Naive thymus-derived CD8-positive, alpha-beta T cell (primary cell): ENCODE results near the gene CSRNP3. TPM values are rescaled to one million over a fixed set of nuclear protein-coding genes. Genes with fewer than 3 reads are reported as not detected.

Source experiments
- ATAC-seq, 2 donors: fragments of 150-1000 bp; cut with Tn5 transposase in 1 of 2; sonication (Bioruptor Pico), chemical (Tn5 transposase) in 1 of 2; 1 replicate in 1 of 2; 2 replicates in 1 of 2; pipeline ENCODE4 v1.10.0; 2021; ENCODE audit warnings: mild to moderate bottlenecking in 2 of 2, moderate library complexity in 2 of 2
- POLR2A ChIA-PET: fragments of 350-600 bp; sonication (Branson Sonifier 250); formaldehyde crosslinking; loops from one replicate; lab custom pipeline; 2021; ENCODE audit warnings: antibody characterized with exemption; lab: Charles Lee
- DNase-seq, 10 donors: peaks; one replicate each; pipeline versions ENCODE4 v3.0.0 to v3.0.0-alpha.2; 2020 to 2022
- H3K27ac Mint-ChIP-seq, 10 donors: one replicate each; pipeline ENCODE4 v1.8.0; 2020 to 2022; ENCODE audit warnings: mild to moderate bottlenecking in 10 of 10, mixed read lengths in 10 of 10, moderate library complexity in 4 of 10, inconsistent platforms in 1 of 10
- H3K27me3 Mint-ChIP-seq, 5 donors: one replicate each; pipeline ENCODE4 v1.8.0; 2021 to 2022; ENCODE audit warnings: mixed read lengths in 5 of 5
- H3K36me3 Mint-ChIP-seq, 3 donors: one replicate each; pipeline ENCODE4 v1.8.0; 2020 to 2022; ENCODE audit warnings: mixed read lengths in 3 of 3, mild to moderate bottlenecking in 2 of 3, inconsistent platforms in 1 of 3
- H3K4me1 Mint-ChIP-seq, 4 donors: one replicate each; pipeline ENCODE4 v1.8.0; 2021 to 2022; ENCODE audit warnings: mixed read lengths in 4 of 4
- H3K4me3 Mint-ChIP-seq, 10 donors: one replicate each; pipeline ENCODE4 v1.8.0; 2020 to 2022; ENCODE audit warnings: mild to moderate bottlenecking in 10 of 10, mixed read lengths in 10 of 10, moderate library complexity in 6 of 10, inconsistent platforms in 1 of 10
- H3K9me3 Mint-ChIP-seq, 9 donors: one replicate each; pipeline ENCODE4 v1.8.0; 2020 to 2022; ENCODE audit warnings: mixed read lengths in 9 of 9, mild to moderate bottlenecking in 3 of 9, inconsistent platforms in 1 of 9, moderate library complexity in 1 of 9
- polyA plus RNA-seq, 3 donors: library from polyadenylated mRNA; unstranded; fragments of 300-500 nt; fragmentation: Illumina TruSeq; gene quantifications; one replicate each; pipeline ENCODE4 v1.2.3, GENCODE V29; 2021
- total RNA-seq, 8 experiments: library from RNA in 2 of 8; stranded (reverse) in 2 of 8; gene quantifications; one replicate each; pipeline ENCODE4 v1.2.3 and lab custom pipeline; 2021 to 2026

The CSRNP3 gene
- total and polyA plus RNA-seq, 5 experiments from 2014 or later = not detected

DNA sequence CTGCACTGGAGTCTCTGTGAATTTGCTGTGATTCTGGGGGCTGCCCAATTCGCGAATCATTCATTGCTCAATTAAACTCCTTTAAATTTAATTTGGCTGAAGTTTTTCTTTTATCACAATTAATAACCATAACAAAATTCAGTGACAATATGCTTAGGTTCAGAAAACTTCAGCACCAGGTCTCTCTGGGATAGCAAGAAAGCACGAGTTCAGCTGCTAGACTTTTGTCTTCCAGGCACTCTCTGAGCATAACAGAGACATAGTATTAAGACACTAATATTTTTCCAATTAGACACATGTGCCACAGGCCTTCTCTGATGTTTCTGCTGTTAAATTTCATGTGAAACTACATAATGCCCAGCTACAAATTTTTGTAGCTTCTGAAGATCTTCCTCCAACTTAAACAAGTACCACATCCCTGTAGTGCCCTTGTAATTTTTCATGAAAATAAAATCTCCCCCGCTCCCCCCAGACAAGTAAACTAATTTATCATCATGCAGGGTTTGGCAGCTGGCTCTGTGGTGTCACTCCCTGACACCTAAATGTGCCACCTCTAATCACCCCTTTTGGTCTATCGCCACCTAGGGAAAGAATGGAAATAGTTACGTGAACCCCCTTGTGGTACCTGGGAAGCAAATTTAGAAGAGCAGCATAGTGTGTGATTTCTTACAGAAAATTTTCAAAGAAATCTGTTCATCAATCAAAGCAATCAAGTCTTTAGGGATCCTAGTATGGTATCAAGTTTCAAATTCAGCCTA is 94.1 kb downstream of the CSRNP3 start:
- H3K27me3 Mint-ChIP-seq = peaks cover 0 to 13% (median 3%) of the 10 kb centered on the region in 5 donors
- H3K4me1 Mint-ChIP-seq = no peaks in the 10 kb centered on the region
- POLR2A ChIA-PET = no interaction called here
- ATAC-seq = no peak
- DNase-seq = no peak
- no peaks in the 10 kb centered on the region for H3K9me3 Mint-ChIP-seq
- H3K36me3 Mint-ChIP-seq = no peaks in the 10 kb centered on the region
- no peak overlapping the region for H3K27ac Mint-ChIP-seq
- no peak overlapping the region for H3K4me3 Mint-ChIP-seq

DNA sequence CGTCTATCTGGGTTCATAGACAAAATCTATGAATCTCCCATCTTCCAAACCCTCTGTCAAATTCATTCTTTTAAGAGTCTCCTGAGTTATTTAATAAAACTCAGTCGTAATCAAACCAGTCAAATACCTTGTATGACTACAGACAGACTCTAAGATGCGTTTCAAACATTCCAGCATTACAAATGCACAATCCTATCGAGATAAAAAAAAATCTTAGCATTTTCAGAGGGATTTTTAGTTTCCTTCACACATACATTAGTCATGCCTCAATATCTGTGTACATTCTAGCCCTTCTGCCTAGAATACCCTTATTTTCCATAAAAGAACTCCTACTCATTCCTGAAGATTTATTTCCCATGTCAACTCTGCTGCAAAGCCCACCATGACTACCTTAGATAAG is 96.5 kb downstream of the CSRNP3 start:
- DNase-seq (no peak), ATAC-seq (no peak)
- Mint-ChIP-seq H3K36me3 (no peaks in the 10 kb centered on the region), H3K9me3 (no peaks in the 10 kb centered on the region), H3K27ac (no peak overlapping the region), H3K4me3 (no peak overlapping the region), H3K4me1 (no peaks in the 10 kb centered on the region), H3K27me3 (peaks cover 0 to 8% (median 1%) of the 10 kb centered on the region in 5 donors)
- POLR2A ChIA-PET = no interaction called here

DNA sequence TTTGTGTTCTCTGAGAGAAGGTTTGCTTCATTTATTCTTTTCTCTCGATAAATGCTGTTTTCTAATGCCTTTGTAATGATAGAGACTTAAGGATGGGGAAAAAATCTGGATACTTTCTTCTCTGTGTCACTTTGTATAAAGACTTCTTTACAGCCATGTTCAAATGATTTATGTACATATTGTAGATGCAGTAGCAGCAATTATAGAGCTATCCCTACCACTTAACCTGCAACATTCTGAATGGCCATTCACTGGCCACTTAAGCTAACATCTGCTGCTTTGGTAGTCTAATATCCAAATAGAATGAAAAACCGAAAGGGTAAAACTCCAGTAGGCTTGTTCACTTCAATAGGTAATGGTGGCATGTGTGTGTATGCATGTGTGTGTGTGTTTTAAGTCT is 97.8 kb downstream of the CSRNP3 start:
- H3K4me1 Mint-ChIP-seq = no peaks in the 10 kb centered on the region
- POLR2A ChIA-PET = no interaction called here
- peaks cover 0 to 8% (median 1%) of the 10 kb centered on the region in 5 donors for H3K27me3 Mint-ChIP-seq
- no peak overlapping the region for H3K27ac Mint-ChIP-seq
- ATAC-seq (no peak), DNase-seq (no peak)
- no peaks in the 10 kb centered on the region for H3K9me3 Mint-ChIP-seq
- no peak overlapping the region for H3K4me3 Mint-ChIP-seq
- no peaks in the 10 kb centered on the region for H3K36me3 Mint-ChIP-seq

DNA sequence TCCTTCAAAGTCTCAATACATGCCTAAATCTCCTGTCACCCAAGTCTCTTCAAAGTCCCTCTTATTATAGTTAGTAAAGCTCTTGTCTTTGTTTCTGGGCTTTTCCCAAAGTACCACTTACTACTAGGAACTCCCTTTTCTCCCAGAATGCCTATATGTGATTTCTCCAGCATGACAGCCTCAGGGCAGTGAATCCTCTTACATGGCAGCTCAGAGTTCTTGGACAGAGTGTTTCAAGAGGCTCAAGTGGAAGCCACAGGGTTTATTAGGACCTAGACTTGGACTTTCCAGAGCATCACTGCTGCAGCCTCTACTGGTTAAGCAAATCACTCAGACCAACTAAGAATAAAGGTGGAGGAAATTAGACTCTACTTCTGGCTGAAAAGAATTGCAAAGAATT is 98.9 kb downstream of the CSRNP3 start:
- no peaks in the 10 kb centered on the region for H3K36me3 Mint-ChIP-seq
- H3K4me3 Mint-ChIP-seq = no peak overlapping the region
- H3K9me3 Mint-ChIP-seq = no peaks in the 10 kb centered on the region
- POLR2A ChIA-PET = no interaction called here
- DNase-seq = no peak
- ATAC-seq = no peak
- peaks cover 0 to 8% (median 1%) of the 10 kb centered on the region in 5 donors for H3K27me3 Mint-ChIP-seq
- no peaks in the 10 kb centered on the region for H3K4me1 Mint-ChIP-seq
- no peak overlapping the region for H3K27ac Mint-ChIP-seq

DNA sequence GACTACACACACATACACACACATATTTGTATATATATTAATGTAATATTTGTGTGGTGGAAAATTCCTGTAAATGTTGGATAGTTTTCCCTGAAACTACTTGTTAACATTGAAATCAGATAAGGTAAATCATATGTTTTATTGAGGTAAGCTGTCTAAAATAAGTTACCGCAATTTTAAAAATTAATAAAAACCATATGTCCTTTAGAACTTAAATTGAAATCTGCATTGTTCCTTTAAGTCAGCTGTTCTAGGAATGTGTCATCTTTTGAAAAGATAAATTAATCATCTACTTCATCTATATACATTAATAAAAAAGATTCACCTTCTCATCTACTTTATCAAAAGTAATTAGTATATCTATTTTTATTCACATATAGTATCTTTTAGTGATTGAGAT is 102.0 kb downstream of the CSRNP3 start:
- Mint-ChIP-seq H3K9me3 (no peaks in the 10 kb centered on the region), H3K27ac (no peak overlapping the region), H3K4me1 (no peaks in the 10 kb centered on the region), H3K4me3 (no peak overlapping the region), H3K27me3 (peaks cover 0 to 12% (median 1%) of the 10 kb centered on the region in 5 donors), H3K36me3 (no peaks in the 10 kb centered on the region)
- ATAC-seq (no peak), DNase-seq (no peak)
- POLR2A ChIA-PET = no interaction called here

DNA sequence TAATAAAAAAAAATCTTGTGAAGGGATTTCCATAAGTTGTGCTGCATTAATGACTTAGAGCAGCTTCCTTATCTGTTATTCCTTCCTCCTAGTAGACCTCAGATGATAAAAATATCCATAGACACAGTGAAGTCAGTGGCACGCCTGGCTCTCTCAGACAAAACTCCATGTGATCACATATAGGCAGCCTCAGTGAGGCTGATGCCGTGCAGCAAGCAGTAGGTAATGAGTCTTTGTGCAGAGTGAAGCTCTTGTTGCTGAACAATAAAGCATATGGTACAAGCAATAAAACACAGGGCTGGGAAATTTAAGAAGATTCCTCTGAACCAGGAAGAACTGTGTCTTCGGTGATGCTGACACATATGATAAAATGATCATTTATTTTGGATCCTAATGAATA is 102.7 kb downstream of the CSRNP3 start:
- no peaks in the 10 kb centered on the region for H3K9me3 Mint-ChIP-seq
- ATAC-seq (no peak), DNase-seq (no peak)
- H3K36me3 Mint-ChIP-seq = no peaks in the 10 kb centered on the region
- no peak overlapping the region for H3K27ac Mint-ChIP-seq
- H3K27me3 Mint-ChIP-seq = peaks cover 0 to 9% (median 0%) of the 10 kb centered on the region in 5 donors
- no peak overlapping the region for H3K4me3 Mint-ChIP-seq
- POLR2A ChIA-PET = no interaction called here
- H3K4me1 Mint-ChIP-seq = no peaks in the 10 kb centered on the region

DNA sequence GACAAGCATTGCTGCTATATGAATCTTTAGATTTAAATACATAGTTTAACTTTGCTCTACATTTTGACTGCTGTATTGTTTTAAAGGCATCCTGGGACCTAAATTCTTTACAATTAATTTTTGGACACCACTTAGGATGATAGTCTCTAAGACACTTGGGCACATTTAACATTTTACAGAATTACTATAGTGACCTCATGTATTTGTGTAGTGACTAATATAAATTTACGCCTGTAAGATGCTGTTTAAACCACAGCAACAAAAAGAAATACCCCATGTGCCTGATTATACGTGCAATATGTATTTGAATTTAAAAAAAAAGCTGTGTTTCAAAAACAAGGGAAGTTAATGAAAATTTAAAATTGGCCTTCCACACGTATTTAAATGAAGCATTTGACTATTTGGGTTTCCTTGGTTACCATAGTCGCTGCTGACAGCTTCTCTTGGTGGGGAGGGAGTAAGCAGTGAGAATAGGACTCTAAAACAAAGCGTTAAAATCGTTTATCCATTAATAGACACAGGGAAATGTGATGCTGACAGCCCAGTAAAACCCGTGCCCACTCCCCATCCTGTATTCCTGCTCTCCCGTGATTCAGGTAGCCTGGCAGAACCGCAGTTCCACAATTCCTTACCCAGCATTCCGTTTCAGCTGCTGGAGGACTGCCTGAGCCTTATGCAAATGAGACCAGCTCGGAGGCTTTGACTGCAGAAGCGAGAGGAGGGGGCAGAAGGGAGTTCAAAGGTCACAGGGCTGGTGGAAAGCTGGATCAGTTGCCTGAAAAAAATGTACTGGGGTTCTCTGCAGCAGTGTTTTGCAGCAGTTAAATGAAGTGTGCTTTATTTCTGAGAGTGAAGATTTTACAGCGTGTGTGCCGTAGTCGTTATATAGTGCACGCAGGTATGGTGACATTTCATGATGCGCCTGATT is 104.3 kb downstream of the CSRNP3 start:
- no peak overlapping the region for H3K4me3 Mint-ChIP-seq
- no peak overlapping the region for H3K27ac Mint-ChIP-seq
- H3K27me3 Mint-ChIP-seq = peaks cover 0 to 4% (median 0%) of the 10 kb centered on the region in 5 donors
- no peaks in the 10 kb centered on the region for H3K4me1 Mint-ChIP-seq
- H3K36me3 Mint-ChIP-seq = no peaks in the 10 kb centered on the region
- no peaks in the 10 kb centered on the region for H3K9me3 Mint-ChIP-seq
- POLR2A ChIA-PET = no interaction called here
- DNase-seq (no peak), ATAC-seq (no peak)

DNA sequence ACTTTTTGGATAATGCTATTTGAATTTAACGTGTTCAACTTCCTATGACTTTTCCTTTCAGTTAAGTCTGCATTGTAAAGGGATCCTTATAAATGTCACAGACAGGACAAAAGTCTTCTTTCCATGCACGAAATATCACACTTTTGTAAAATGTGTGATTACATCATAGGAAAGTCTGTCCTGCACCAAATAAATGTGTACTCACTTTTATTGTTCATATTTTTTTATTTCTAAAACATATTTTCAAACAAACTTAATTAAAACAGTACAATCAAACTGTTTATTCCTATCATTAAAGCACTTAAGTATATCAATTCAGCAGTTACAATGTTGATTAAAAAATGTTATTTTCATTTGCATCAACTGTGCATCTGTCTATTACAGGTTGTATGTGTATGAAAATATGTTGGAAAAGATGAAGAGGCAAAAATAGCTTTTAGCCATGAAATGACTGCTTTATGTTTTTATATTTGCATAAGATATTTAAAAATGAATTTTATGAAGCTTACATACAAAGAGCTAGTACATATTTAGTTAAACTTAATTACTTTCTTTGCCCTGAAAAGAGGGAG is 105.6 kb downstream of the CSRNP3 start:
- H3K9me3 Mint-ChIP-seq = no peaks in the 10 kb centered on the region
- H3K4me1 Mint-ChIP-seq = no peaks in the 10 kb centered on the region
- peaks cover 0 to 4% (median 0%) of the 10 kb centered on the region in 5 donors for H3K27me3 Mint-ChIP-seq
- POLR2A ChIA-PET = no interaction called here
- no peak overlapping the region for H3K27ac Mint-ChIP-seq
- no peaks in the 10 kb centered on the region for H3K36me3 Mint-ChIP-seq
- no peak for DNase-seq
- no peak overlapping the region for H3K4me3 Mint-ChIP-seq
- ATAC-seq = no peak

DNA sequence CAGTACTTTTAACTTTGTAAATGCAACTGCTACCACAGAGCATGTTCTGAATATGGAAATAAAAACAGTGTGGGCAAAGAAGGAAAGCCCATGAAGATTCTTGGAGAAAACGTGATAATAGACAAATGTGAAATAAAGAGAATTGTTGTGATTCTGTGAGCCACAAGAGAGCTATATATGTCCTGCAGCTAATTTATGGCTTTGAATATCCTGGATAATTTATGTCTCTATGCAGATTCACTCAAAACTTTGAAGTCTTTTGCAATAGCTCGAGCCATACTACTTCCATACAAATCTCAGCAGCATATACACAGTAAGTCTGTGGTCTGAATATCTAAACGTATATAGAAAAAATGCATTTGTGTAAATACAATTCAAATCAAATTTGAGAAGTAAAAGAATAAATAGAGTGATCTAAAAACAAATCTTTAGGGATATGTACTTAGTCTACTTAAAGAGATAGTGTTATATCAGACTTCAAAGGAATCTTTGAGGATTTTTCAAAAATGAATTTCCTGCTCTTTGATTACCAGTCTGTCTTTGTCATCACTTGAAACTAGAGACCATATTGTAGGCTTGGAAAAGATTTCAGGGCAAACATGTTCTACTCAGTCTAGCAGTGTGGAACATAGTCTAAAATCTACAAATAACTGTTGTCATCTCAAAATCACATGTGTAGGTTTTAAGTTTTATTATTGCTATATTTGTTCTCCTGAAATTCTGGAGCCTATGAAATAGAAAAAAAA is 107.1 kb downstream of the CSRNP3 start:
- Mint-ChIP-seq H3K4me1 (no peaks in the 10 kb centered on the region), H3K4me3 (no peak overlapping the region), H3K36me3 (no peaks in the 10 kb centered on the region), H3K27me3 (peaks cover 0 to 4% (median 0%) of the 10 kb centered on the region in 5 donors), H3K9me3 (no peaks in the 10 kb centered on the region), H3K27ac (no peak overlapping the region)
- DNase-seq = no peak
- ATAC-seq = no peak
- POLR2A ChIA-PET = no interaction called here

DNA sequence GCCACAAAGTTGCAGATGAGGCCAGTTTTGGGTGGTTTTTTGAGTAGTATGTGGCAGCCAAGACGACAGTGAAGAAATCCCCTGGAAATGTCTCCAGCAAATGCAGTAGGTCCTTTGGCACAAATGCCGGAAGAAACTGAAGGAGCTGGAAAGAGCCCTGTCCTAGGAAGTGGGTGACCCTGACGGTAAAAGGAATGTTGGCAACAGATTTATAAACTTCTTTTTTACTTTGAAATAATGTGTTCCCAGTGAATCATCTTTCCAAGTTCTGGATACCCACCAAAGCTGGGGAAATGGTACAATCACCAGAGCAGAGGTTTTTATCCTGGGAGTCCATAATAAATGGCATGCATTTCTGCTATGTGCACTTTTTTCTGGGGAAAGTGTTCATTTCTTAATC is 112.9 kb downstream of the CSRNP3 start:
- Mint-ChIP-seq H3K27me3 (peaks cover 2 to 11% (median 3%) of the 10 kb centered on the region in 5 donors), H3K4me1 (peaks cover 0 to 3% (median 0%) of the 10 kb centered on the region in 4 donors), H3K9me3 (no peaks in the 10 kb centered on the region), H3K36me3 (no peaks in the 10 kb centered on the region), H3K4me3 (no peak overlapping the region), H3K27ac (no peak overlapping the region)
- POLR2A ChIA-PET = no interaction called here
- ATAC-seq (no peak), DNase-seq (no peak)

DNA sequence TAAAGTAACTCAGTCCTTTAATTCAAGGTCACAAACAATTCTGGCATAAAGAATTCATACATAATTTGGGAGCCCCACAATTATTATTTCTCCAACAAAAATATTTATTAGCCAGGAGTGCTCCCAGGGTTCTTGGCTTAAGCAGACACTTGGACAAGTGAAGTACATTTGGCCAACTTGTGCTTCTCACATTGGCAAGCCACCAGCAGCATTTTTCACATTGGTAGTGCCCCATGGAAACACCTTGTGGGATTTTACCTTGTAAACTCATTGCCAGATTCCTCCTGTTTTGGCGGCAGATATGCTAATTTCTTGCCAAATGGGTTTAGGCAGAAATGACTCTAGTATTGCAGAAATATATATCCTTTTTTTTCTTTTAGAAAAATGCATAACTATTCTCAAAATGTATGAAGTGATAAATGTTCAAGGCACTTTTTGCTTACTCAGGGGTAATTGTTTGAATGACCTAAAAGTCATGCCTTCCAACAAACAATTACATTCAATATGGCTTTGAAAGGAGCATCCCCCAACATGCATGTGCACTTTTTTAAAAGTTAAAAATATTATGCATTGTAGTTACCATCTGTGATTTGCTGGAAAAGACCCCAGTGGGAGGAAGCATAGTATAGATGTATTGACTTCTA is 113.5 kb downstream of the CSRNP3 start:
- peaks cover 0 to 5% (median 0%) of the 10 kb centered on the region in 4 donors for H3K4me1 Mint-ChIP-seq

DNA sequence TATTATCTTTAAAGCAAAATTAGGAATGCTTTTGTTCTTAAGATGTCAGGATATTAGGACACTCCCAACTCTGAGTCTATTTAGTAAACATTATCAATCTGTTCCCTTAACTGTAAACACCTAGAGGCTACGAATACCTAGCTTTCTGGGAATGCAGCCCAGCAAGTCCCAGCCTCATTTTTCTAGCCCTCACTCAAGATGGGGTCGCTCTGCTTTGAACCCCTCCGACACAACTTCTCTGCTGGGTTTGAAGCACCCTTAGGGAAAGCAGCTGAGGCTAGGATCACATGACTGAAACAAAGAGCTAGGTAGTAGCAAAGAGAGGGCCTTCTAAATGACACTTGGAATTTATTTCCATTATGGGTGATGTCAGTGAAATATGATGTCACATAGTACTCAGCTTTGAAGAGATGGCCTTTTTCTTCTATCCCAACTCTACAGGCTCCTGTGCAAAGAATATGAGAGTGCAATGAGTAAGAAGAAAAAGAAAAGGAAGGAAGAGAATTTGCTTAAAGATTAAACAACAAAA is 114.7 kb downstream of the CSRNP3 start:
- Mint-ChIP-seq H3K9me3 (no peaks in the 10 kb centered on the region), H3K4me1 (peaks cover 0 to 5% (median 0%) of the 10 kb centered on the region in 4 donors), H3K4me3 (no peak overlapping the region), H3K36me3 (no peaks in the 10 kb centered on the region), H3K27ac (no peak overlapping the region), H3K27me3 (peaks cover 2 to 11% (median 3%) of the 10 kb centered on the region in 5 donors)
- POLR2A ChIA-PET = no interaction called here
- ATAC-seq (no peak), DNase-seq (no peak)

More for the DNA sequence above, 113.5 kb downstream of the CSRNP3 start:
- DNase-seq (no peak), ATAC-seq (no peak)
- Mint-ChIP-seq H3K9me3 (no peaks in the 10 kb centered on the region), H3K4me3 (no peak overlapping the region), H3K27me3 (peaks cover 2 to 11% (median 3%) of the 10 kb centered on the region in 5 donors), H3K27ac (no peak overlapping the region), H3K36me3 (no peaks in the 10 kb centered on the region)
- POLR2A ChIA-PET = no interaction called here
